ENCODE results near the gene ARHGAP32.

The ARHGAP32 gene

GRCh38 chr11:129192150-129192549 is at the start of gene ARHGAP32:
ARHGAP32 (minus strand) TSS chr11:129192325; CDS start chr11:129192198, 127 bp downstream.
- DNase-seq (ENCODE audit: low read depth in 2 of 2): no peak

GRCh38 chr11:129239207-129239606 is 47.1 kb upstream of the ARHGAP32 start:
- no peak for DNase-seq (ENCODE audit: low read depth in 2 of 2)

- no peak for DNase-seq (ENCODE audit: low read depth in 2 of 2)
These were observed 45.9 kb upstream of the ARHGAP32 start for GRCh38 chr11:129237880-129238638.

GRCh38 chr11:129237456-129237855 is 45.3 kb upstream of the ARHGAP32 start:
- DNase-seq (ENCODE audit: low read depth in 2 of 2): no peak

- DNase-seq (ENCODE audit: low read depth in 2 of 2): no peak
These were observed 44.7 kb upstream of the ARHGAP32 start for GRCh38 chr11:129236850-129237249.

- no peak for DNase-seq (ENCODE audit: low read depth in 2 of 2)
These were observed 42.9 kb upstream of the ARHGAP32 start for GRCh38 chr11:129234978-129235377.

- no peak for DNase-seq (ENCODE audit: low read depth in 2 of 2)
These were observed 37.9 kb upstream of the ARHGAP32 start for GRCh38 chr11:129230006-129230405.

- no peak for DNase-seq (ENCODE audit: low read depth in 2 of 2)
These were observed 34.2 kb upstream of the ARHGAP32 start for GRCh38 chr11:129226207-129226798.

- no peak for DNase-seq (ENCODE audit: low read depth in 2 of 2)
These were observed 33.1 kb upstream of the ARHGAP32 start for GRCh38 chr11:129225190-129225589.

GRCh38 chr11:129224538-129224937 is 32.4 kb upstream of the ARHGAP32 start:
- DNase-seq (ENCODE audit: low read depth in 2 of 2): no peak

GRCh38 chr11:129223701-129224149 is 31.6 kb upstream of the ARHGAP32 start:
- DNase-seq (ENCODE audit: low read depth in 2 of 2): no peak

GRCh38 chr11:129223260-129223659 is 31.1 kb upstream of the ARHGAP32 start:
- no peak for DNase-seq (ENCODE audit: low read depth in 2 of 2)

- no peak for DNase-seq (ENCODE audit: low read depth in 2 of 2)
These were observed 30.0 kb upstream of the ARHGAP32 start for GRCh38 chr11:129222158-129222557.

- no peak for DNase-seq (ENCODE audit: low read depth in 2 of 2)
These were observed 23.6 kb upstream of the ARHGAP32 start for GRCh38 chr11:129215506-129216245.

GRCh38 chr11:129214710-129215295 is 22.7 kb upstream of the ARHGAP32 start:
- DNase-seq (ENCODE audit: low read depth in 2 of 2): no peak

- DNase-seq (ENCODE audit: low read depth in 2 of 2): no peak
These were observed 21.1 kb upstream of the ARHGAP32 start for GRCh38 chr11:129213261-129213660.

GRCh38 chr11:129211397-129211796 is 19.3 kb upstream of the ARHGAP32 start:
- no peak for DNase-seq (ENCODE audit: low read depth in 2 of 2)

- DNase-seq (ENCODE audit: low read depth in 2 of 2): no peak
These were observed 18.7 kb upstream of the ARHGAP32 start for GRCh38 chr11:129210831-129211181.

- DNase-seq (ENCODE audit: low read depth in 2 of 2): no peak
These were observed 18.0 kb upstream of the ARHGAP32 start for GRCh38 chr11:129209891-129210830.

GRCh38 chr11:129208863-129209262 is 16.7 kb upstream of the ARHGAP32 start:
- no peak for DNase-seq (ENCODE audit: low read depth in 2 of 2)

- DNase-seq (ENCODE audit: low read depth in 2 of 2): no peak
These were observed 12.2 kb upstream of the ARHGAP32 start for GRCh38 chr11:129204150-129204838.
